DND-41 (cell line): ENCODE measurements around the gene ESPL1.

ENCODE experiments used
- ATAC-seq: fragments of 200-7000 bp; cut with Tn5 transposase; 3 replicates; pipeline ENCODE4 v1.9.1; 2021; ENCODE audit warnings: low read depth; ENCODE audit not compliant: insufficient read depth
- DNase-seq: peaks from one replicate; pipeline ENCODE4 v3.0.0-alpha.2; 2020
- H2AFZ ChIP-seq: 2 replicates; pipeline ENCODE4 v1.6.0; 2012; ENCODE audit warnings: low read depth, low read length
- H3K27ac ChIP-seq: 2 replicates; pipeline ENCODE4 v1.5.1; 2012; ENCODE audit warnings: low read length, inconsistent platforms
- H3K27me3 ChIP-seq: fragments of 200-600 bp; sonication (generic); 2 replicates; pipeline ENCODE4 v1.6.0; 2012; ENCODE audit warnings: low read length, mild to moderate bottlenecking, inconsistent platforms; ENCODE audit not compliant: insufficient read depth, poor library complexity
- H3K36me3 ChIP-seq: 2 replicates; pipeline ENCODE4 v1.5.1; 2012; ENCODE audit warnings: low read length, inconsistent platforms; ENCODE audit not compliant: insufficient read depth
- H3K4me1 ChIP-seq: 2 replicates; pipeline ENCODE4 v1.5.1; 2012; ENCODE audit warnings: mild to moderate bottlenecking, low read length; ENCODE audit not compliant: insufficient read depth
- H3K4me2 ChIP-seq: 2 replicates; pipeline ENCODE4 v1.6.0; 2012; ENCODE audit warnings: mild to moderate bottlenecking, moderate library complexity, low read length, inconsistent platforms; ENCODE audit not compliant: insufficient read depth
- H3K4me3 ChIP-seq, 2 experiments: fragments of 200-600 bp in 1 of 2; shearing (Covaris generic) in 1 of 2; 2 replicates each; pipeline ENCODE4 v1.5.1; 2012 to 2016; ENCODE audit warnings: inconsistent platforms in 2 of 2, low read length in 2 of 2, mild to moderate bottlenecking in 2 of 2, low read depth in 1 of 2, moderate library complexity in 1 of 2
- H3K79me2 ChIP-seq: 2 replicates; pipeline ENCODE4 v1.6.0; 2012; ENCODE audit warnings: low read length, inconsistent platforms; ENCODE audit not compliant: insufficient read depth
- H3K9ac ChIP-seq: 2 replicates; pipeline ENCODE4 v1.6.0; 2012; ENCODE audit warnings: low read depth, mild to moderate bottlenecking, inconsistent platforms, low read length, moderate library complexity
- H3K9me3 ChIP-seq: 2 replicates; pipeline ENCODE4 v1.5.1; 2012; ENCODE audit warnings: low read length, moderate library complexity, mild to moderate bottlenecking, inconsistent platforms; ENCODE audit not compliant: insufficient read depth, severe bottlenecking
- H4K20me1 ChIP-seq: 2 replicates; pipeline ENCODE4 v1.6.0; 2012; ENCODE audit warnings: low read length; ENCODE audit not compliant: insufficient read depth
- EZH2 ChIP-seq: IDR thresholded peaks from 3 replicates; pipeline ENCODE4 v1.6.1; 2012; ENCODE audit warnings: borderline replicate concordance, low read depth, mild to moderate bottlenecking, moderate library complexity, low read length, inconsistent platforms; ENCODE audit not compliant: severe bottlenecking
- TF ChIP-seq, protein P1 (sequence below): IDR thresholded peaks from 2 replicates; pipeline ENCODE4 v1.5.1; 2012; ENCODE audit warnings: borderline replicate concordance, low read length, moderate library complexity, mild to moderate bottlenecking; ENCODE audit not compliant: poor library complexity, severe bottlenecking; ENCODE audit errors: extremely low read depth

The ESPL1 gene

DNA sequence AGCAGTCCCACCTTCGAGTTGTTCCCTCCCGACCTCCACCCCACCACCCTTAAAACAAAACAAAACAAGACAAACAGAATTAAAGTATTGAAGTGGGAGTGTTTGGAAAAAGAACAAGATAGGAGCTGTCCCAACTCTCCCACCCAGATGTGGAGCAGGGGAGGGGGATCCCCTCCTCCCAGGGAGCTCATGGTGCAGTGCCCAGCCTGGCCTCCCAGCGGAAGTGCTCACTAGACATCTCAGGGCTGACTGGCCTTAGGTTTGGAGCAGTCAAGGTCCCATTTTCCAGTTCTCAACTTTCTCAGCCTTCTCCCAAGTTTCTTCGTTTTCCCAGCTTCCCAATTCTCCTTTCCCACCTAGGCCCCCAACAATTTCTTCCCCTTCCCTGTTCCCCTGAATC is 65.2 kb downstream of the ESPL1 start:
- no peaks in the 10 kb centered on the region for H3K79me2 ChIP-seq
- H3K36me3 ChIP-seq: no peaks in the 10 kb centered on the region
- TF ChIP-seq, protein P1, sequence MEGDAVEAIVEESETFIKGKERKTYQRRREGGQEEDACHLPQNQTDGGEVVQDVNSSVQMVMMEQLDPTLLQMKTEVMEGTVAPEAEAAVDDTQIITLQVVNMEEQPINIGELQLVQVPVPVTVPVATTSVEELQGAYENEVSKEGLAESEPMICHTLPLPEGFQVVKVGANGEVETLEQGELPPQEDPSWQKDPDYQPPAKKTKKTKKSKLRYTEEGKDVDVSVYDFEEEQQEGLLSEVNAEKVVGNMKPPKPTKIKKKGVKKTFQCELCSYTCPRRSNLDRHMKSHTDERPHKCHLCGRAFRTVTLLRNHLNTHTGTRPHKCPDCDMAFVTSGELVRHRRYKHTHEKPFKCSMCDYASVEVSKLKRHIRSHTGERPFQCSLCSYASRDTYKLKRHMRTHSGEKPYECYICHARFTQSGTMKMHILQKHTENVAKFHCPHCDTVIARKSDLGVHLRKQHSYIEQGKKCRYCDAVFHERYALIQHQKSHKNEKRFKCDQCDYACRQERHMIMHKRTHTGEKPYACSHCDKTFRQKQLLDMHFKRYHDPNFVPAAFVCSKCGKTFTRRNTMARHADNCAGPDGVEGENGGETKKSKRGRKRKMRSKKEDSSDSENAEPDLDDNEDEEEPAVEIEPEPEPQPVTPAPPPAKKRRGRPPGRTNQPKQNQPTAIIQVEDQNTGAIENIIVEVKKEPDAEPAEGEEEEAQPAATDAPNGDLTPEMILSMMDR: no peak
- no peak for TF ChIP-seq EZH2
- H3K27ac ChIP-seq: no peak overlapping the region
- H3K4me3 ChIP-seq: no peak overlapping the region
- H2AFZ ChIP-seq: no peak overlapping the region
- no peak overlapping the region for H3K9ac ChIP-seq
- H3K27me3 ChIP-seq: peaks cover 29% of the 10 kb centered on the region
- no peaks in the 10 kb centered on the region for H3K4me1 ChIP-seq
- H4K20me1 ChIP-seq: no peaks in the 10 kb centered on the region
- H3K4me2 ChIP-seq: no peak overlapping the region
- H3K9me3 ChIP-seq: no peaks in the 10 kb centered on the region
- DNase-seq (no peak), ATAC-seq (no peak)

- Histone ChIP-seq H3K27me3 (peaks cover 35% of the 10 kb centered on the region), H3K4me3 (no peak overlapping the region), H3K4me1 (no peaks in the 10 kb centered on the region), H3K27ac (no peak overlapping the region), H3K36me3 (no peaks in the 10 kb centered on the region), H2AFZ (no peak overlapping the region), H4K20me1 (no peaks in the 10 kb centered on the region), H3K4me2 (no peak overlapping the region), H3K9ac (no peak overlapping the region), H3K79me2 (no peaks in the 10 kb centered on the region), H3K9me3 (no peaks in the 10 kb centered on the region)
- ATAC-seq: no peak
- DNase-seq: no peak
- TF ChIP-seq EZH2: no peak
- TF ChIP-seq, protein P1: no peak
Observed at GRCh38 chr12:53333845-53334244, 65.7 kb downstream of the ESPL1 start.

DNA sequence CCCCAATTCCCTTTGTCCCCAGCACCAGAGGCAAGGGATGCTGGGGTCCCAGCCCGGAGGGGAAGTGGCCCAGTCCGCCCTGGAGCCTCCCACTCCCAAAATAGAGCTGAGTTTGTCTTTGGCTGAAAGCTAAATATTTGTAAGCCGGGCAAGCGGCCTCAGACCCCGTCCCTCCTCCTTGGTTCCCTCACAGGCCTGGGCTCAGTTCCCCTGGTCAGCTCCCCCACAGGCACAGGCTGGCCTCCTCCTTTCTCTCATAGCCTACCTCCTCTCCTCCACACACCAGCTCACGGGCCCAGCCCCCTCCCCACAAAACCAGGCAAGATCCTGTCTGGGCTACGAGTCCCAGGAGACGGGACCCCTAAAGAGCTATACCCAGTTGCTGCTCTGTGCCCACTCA is 66.7 kb downstream of the ESPL1 start:
- Histone ChIP-seq H3K9me3 (no peaks in the 10 kb centered on the region), H3K79me2 (no peaks in the 10 kb centered on the region), H3K36me3 (no peaks in the 10 kb centered on the region), H3K9ac (no peak overlapping the region), H3K27ac (no peak overlapping the region), H3K4me1 (no peaks in the 10 kb centered on the region), H3K4me3 (no peak overlapping the region), H4K20me1 (no peaks in the 10 kb centered on the region), H3K4me2 (no peak overlapping the region), H2AFZ (no peak overlapping the region), H3K27me3 (peaks cover 38% of the 10 kb centered on the region)
- DNase-seq: no peak
- no peak for TF ChIP-seq EZH2
- TF ChIP-seq, protein P1: no peak
- ATAC-seq: no peak

DNA sequence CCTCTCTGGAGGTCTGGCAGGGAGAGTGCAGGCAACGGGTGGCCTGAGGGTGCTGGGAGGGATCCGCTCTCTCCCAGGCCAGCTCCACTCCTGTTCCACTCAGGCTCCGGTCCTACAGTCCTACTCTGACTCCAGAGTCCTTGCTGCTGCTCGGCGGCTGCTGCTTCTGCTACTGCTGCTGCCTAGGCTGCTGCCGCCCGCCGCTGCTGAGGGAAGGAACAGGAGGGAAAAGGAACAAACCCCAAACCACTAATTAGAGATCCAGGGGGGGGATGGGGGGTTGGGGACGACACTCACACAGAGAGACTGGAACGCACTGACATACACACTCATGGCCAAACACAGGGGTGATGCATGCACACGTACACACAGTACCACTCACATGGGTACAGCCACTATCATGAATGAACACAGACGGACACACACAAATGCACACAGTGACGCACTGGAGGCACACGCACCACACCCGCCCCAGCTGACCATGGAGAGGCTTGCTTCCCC is 68.1 kb downstream of the ESPL1 start, which contains the start of gene SP7:
SP7 (minus strand) TSS at position 174 of the 501 bp plus-strand sequence. CDS start 708 bp downstream, outside the sequence.
- ATAC-seq: peak; percentile 54
- no peak within 1 kb of the TSS for H3K4me2 ChIP-seq
- no peaks in the 10 kb centered on the region for H3K79me2 ChIP-seq
- no peaks in the 10 kb centered on the region for H3K4me1 ChIP-seq
- TF ChIP-seq, protein P1: no peak
- TF ChIP-seq EZH2: peak; percentile 11
- no peak within 1 kb of the TSS for H3K27ac ChIP-seq
- no peak for DNase-seq
- no peak within 1 kb of the TSS for H3K9ac ChIP-seq
- H4K20me1 ChIP-seq: no peaks in the 10 kb centered on the region
- H3K27me3 ChIP-seq: peaks cover 42% of the 10 kb centered on the region
- no peaks in the 10 kb centered on the region for H3K9me3 ChIP-seq
- no peaks in the 10 kb centered on the region for H3K36me3 ChIP-seq
- H3K4me3 ChIP-seq: no peak within 1 kb of the TSS
- H2AFZ ChIP-seq: no peak within 1 kb of the TSS
